ENCODE results near the gene WDR86.

DNA sequence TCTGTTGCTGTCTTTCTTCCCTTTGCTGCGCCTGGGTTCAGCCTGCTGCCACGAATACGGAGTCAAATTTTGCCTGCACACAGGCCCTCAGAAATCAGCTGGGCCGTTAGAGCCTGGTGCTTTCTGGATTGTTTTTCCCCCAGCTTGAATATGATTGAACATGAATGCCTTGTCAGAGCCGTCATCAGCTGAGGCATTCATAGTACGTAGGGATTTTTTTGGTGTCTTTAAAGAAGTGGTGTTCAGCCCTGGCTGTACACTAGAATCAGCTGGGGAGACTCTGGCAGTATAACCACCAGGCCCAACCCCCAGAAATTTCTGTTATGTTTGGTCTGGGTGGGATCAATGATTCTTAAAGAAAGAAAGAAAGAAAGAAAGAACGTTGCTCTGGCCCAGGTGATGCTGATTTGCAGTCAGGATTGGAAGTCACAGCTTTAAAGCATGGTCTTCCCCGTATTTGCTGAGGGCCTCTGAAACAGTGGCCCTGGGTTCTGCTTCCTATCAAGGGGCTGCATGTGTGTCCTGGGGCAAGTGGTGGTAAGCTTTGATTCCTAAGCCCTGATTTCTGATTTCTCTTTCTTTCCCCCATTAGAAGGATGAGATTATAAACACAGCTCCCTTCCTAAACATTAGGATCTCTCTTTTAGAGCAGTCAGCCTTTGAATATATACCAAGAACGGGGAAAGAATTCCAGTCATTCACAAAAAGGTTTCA lies 43.5 kb downstream of the WDR86 start:
- TF ChIP-seq, protein P1, sequence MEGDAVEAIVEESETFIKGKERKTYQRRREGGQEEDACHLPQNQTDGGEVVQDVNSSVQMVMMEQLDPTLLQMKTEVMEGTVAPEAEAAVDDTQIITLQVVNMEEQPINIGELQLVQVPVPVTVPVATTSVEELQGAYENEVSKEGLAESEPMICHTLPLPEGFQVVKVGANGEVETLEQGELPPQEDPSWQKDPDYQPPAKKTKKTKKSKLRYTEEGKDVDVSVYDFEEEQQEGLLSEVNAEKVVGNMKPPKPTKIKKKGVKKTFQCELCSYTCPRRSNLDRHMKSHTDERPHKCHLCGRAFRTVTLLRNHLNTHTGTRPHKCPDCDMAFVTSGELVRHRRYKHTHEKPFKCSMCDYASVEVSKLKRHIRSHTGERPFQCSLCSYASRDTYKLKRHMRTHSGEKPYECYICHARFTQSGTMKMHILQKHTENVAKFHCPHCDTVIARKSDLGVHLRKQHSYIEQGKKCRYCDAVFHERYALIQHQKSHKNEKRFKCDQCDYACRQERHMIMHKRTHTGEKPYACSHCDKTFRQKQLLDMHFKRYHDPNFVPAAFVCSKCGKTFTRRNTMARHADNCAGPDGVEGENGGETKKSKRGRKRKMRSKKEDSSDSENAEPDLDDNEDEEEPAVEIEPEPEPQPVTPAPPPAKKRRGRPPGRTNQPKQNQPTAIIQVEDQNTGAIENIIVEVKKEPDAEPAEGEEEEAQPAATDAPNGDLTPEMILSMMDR (IDR thresholded peaks at IDR 0.05), result no peak
- no peak for TF ChIP-seq POLR2A (IDR thresholded peaks at IDR 0.05; ENCODE audit: low read depth)

Data from esophagus muscularis mucosa (tissue), 3 donors.